ENCODE results near the gene PFKL. TPM values are rescaled to one million over a fixed set of nuclear protein-coding genes. Genes with fewer than 3 reads are reported as not detected.

PFKL gene
- total RNA-seq, 1 experiment from 2014 or later = 134 TPM

DNA sequence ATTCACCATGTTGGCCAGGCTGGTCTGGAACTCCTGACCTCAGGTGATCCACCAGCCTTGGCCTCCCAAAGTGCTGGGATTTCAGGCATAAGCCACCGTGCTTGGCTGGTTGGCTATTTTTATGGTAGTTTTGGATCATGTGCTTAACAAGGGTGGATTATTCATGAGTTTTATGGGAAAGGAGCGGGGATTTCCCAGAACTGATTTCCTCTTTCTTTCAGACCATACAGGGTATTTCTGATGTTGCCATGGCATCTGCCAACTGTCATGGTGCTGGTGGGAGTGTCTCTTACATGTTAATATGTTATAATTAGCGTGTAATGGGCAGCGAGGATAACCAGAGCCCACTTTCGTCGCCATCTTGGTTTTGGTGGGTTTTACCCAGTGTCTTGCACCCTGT lies 56.8 kb downstream of the PFKL start:
- ChIA-PET CTCF (no interaction called here), POLR2A (no interaction called here)
- Mint-ChIP-seq H3K4me1 (no peaks in the 10 kb centered on the region), H3K27ac (no peak overlapping the region), H3K36me3 (peaks cover 3% of the 10 kb centered on the region; the same call in 1 of the 2 replicates), H3K27me3 (ENCODE audit: low read depth) (peaks cover 7% of the 10 kb centered on the region), H3K4me3 (no peak overlapping the region), H3K9me3 (peaks cover 13% of the 10 kb centered on the region)
- DNase-seq (ENCODE audit: low spot score) = no peak
- ATAC-seq = no peak
- TF ChIP-seq, protein P1, sequence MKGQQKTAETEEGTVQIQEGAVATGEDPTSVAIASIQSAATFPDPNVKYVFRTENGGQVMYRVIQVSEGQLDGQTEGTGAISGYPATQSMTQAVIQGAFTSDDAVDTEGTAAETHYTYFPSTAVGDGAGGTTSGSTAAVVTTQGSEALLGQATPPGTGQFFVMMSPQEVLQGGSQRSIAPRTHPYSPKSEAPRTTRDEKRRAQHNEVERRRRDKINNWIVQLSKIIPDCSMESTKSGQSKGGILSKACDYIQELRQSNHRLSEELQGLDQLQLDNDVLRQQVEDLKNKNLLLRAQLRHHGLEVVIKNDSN (CRISPR knock-in tag; IDR thresholded peaks at IDR 0.05) = no peak
- no peak for TF ChIP-seq GRHL2 (CRISPR knock-in tag; IDR thresholded peaks at IDR 0.05; ENCODE audit: insufficient replicate concordance, severe bottlenecking)
- TF ChIP-seq, protein P2, sequence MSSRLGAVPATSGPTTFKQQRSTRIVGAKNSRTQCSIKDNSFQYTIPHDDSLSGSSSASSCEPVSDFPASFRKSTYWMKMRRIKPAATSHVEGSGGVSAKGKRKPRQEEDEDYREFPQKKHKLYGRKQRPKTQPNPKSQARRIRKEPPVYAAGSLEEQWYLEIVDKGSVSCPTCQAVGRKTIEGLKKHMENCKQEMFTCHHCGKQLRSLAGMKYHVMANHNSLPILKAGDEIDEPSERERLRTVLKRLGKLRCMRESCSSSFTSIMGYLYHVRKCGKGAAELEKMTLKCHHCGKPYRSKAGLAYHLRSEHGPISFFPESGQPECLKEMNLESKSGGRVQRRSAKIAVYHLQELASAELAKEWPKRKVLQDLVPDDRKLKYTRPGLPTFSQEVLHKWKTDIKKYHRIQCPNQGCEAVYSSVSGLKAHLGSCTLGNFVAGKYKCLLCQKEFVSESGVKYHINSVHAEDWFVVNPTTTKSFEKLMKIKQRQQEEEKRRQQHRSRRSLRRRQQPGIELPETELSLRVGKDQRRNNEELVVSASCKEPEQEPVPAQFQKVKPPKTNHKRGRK (CRISPR knock-in tag; IDR thresholded peaks at IDR 0.05; ENCODE audit: borderline replicate concordance) = no peak
- no peak for TF ChIP-seq ETV6 (CRISPR knock-in tag; IDR thresholded peaks at IDR 0.05)
- no peak for TF ChIP-seq ZNF423 (CRISPR knock-in tag; IDR thresholded peaks at IDR 0.05)
- TF ChIP-seq, protein P3, sequence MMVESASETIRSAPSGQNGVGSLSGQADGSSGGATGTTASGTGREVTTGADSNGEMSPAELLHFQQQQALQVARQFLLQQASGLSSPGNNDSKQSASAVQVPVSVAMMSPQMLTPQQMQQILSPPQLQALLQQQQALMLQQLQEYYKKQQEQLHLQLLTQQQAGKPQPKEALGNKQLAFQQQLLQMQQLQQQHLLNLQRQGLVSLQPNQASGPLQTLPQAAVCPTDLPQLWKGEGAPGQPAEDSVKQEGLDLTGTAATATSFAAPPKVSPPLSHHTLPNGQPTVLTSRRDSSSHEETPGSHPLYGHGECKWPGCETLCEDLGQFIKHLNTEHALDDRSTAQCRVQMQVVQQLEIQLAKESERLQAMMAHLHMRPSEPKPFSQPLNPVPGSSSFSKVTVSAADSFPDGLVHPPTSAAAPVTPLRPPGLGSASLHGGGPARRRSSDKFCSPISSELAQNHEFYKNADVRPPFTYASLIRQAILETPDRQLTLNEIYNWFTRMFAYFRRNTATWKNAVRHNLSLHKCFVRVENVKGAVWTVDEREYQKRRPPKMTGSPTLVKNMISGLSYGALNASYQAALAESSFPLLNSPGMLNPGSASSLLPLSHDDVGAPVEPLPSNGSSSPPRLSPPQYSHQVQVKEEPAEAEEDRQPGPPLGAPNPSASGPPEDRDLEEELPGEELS (CRISPR knock-in tag; IDR thresholded peaks at IDR 0.05) = no peak
- TF ChIP-seq ZNF121 (CRISPR knock-in tag; IDR thresholded peaks at IDR 0.05) = no peak
- TF ChIP-seq, protein P4, sequence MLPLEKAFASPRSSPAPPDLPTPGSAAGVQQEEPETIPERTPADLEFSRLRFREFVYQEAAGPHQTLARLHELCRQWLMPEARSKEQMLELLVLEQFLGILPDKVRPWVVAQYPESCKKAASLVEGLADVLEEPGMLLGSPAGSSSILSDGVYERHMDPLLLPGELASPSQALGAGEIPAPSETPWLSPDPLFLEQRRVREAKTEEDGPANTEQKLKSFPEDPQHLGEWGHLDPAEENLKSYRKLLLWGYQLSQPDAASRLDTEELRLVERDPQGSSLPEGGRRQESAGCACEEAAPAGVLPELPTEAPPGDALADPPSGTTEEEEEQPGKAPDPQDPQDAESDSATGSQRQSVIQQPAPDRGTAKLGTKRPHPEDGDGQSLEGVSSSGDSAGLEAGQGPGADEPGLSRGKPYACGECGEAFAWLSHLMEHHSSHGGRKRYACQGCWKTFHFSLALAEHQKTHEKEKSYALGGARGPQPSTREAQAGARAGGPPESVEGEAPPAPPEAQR (CRISPR knock-in tag; IDR thresholded peaks at IDR 0.05) = no peak
- TF ChIP-seq NR3C1 (CRISPR knock-in tag; conservative IDR thresholded peaks at IDR 0.05; ENCODE audit: low read depth) = no peak
- TF ChIP-seq SOX15 (CRISPR knock-in tag; IDR thresholded peaks at IDR 0.05) = no peak
- TF ChIP-seq, protein P5, sequence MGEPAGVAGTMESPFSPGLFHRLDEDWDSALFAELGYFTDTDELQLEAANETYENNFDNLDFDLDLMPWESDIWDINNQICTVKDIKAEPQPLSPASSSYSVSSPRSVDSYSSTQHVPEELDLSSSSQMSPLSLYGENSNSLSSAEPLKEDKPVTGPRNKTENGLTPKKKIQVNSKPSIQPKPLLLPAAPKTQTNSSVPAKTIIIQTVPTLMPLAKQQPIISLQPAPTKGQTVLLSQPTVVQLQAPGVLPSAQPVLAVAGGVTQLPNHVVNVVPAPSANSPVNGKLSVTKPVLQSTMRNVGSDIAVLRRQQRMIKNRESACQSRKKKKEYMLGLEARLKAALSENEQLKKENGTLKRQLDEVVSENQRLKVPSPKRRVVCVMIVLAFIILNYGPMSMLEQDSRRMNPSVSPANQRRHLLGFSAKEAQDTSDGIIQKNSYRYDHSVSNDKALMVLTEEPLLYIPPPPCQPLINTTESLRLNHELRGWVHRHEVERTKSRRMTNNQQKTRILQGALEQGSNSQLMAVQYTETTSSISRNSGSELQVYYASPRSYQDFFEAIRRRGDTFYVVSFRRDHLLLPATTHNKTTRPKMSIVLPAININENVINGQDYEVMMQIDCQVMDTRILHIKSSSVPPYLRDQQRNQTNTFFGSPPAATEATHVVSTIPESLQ (CRISPR knock-in tag; IDR thresholded peaks at IDR 0.05) = no peak
- TF ChIP-seq SMAD4 (CRISPR knock-in tag; IDR thresholded peaks at IDR 0.05) = no peak
- TF ChIP-seq ATF1 (CRISPR knock-in tag; IDR thresholded peaks at IDR 0.05) = no peak
- TF ChIP-seq ZNF317 (CRISPR knock-in tag; IDR thresholded peaks at IDR 0.05; ENCODE audit: borderline replicate concordance, low read depth) = no peak
- no peak for TF ChIP-seq MXD4 (CRISPR knock-in tag; IDR thresholded peaks at IDR 0.05; ENCODE audit: borderline replicate concordance)

DNA sequence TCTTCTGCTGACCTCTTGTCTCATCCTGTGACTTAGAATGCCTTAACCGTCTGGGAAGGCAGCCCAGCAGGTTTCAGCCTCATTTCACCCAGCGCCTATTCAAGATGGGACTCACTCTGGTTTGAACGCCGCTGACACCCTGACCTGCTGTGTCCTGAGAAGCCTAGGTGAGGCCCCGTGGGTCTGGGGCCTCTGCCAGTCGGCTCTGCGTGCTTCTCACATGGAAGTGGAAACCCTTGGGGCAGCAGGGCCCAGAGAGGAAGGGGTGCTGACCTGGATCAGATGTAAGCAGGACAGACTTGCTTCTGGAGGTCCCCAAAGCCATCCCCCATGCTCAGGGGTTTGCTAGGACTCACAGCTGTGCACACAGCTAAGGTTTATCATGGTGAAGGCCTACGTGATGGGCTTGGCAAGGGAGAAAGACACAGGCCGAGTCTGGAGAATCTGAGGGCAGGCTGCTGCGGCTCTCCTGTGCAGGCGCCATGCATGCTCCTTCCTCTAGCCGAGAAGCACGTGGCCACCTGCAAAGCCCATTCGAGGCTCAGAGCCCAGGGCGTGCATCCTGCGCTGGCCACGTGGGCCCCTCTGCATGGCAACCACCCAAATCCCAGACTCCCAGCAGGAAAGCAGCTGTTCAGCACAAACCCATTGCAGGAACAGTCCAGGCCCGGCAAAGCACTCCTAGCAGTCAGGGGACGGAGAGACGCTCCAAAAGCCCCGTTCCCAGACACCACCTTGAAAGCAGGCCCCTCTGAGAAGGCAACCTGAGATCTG lies 57.4 kb downstream of the PFKL start:
- no peak for DNase-seq (ENCODE audit: low spot score)
- Mint-ChIP-seq H3K27me3 (ENCODE audit: low read depth) (peaks cover 7% of the 10 kb centered on the region; the same call in 1 of the 2 replicates), H3K27ac (no peak overlapping the region), H3K4me1 (no peaks in the 10 kb centered on the region), H3K36me3 (peaks cover 3% of the 10 kb centered on the region; the same call in 1 of the 2 replicates), H3K9me3 (peaks cover 13% of the 10 kb centered on the region), H3K4me3 (no peak overlapping the region)
- CTCF ChIA-PET = interaction anchor here (1.1 kb wide), 1 partner anchor 12 kb away, joined by 4 read pairs; no protein-coding TSS in a partner anchor
- ATAC-seq = no peak
- POLR2A ChIA-PET = no interaction called here
- TF ChIP-seq, protein P6, sequence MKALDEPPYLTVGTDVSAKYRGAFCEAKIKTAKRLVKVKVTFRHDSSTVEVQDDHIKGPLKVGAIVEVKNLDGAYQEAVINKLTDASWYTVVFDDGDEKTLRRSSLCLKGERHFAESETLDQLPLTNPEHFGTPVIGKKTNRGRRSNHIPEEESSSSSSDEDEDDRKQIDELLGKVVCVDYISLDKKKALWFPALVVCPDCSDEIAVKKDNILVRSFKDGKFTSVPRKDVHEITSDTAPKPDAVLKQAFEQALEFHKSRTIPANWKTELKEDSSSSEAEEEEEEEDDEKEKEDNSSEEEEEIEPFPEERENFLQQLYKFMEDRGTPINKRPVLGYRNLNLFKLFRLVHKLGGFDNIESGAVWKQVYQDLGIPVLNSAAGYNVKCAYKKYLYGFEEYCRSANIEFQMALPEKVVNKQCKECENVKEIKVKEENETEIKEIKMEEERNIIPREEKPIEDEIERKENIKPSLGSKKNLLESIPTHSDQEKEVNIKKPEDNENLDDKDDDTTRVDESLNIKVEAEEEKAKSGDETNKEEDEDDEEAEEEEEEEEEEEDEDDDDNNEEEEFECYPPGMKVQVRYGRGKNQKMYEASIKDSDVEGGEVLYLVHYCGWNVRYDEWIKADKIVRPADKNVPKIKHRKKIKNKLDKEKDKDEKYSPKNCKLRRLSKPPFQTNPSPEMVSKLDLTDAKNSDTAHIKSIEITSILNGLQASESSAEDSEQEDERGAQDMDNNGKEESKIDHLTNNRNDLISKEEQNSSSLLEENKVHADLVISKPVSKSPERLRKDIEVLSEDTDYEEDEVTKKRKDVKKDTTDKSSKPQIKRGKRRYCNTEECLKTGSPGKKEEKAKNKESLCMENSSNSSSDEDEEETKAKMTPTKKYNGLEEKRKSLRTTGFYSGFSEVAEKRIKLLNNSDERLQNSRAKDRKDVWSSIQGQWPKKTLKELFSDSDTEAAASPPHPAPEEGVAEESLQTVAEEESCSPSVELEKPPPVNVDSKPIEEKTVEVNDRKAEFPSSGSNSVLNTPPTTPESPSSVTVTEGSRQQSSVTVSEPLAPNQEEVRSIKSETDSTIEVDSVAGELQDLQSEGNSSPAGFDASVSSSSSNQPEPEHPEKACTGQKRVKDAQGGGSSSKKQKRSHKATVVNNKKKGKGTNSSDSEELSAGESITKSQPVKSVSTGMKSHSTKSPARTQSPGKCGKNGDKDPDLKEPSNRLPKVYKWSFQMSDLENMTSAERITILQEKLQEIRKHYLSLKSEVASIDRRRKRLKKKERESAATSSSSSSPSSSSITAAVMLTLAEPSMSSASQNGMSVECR (CRISPR knock-in tag; IDR thresholded peaks at IDR 0.05; ENCODE audit: borderline replicate concordance) = no peak
- TF ChIP-seq, protein P7, sequence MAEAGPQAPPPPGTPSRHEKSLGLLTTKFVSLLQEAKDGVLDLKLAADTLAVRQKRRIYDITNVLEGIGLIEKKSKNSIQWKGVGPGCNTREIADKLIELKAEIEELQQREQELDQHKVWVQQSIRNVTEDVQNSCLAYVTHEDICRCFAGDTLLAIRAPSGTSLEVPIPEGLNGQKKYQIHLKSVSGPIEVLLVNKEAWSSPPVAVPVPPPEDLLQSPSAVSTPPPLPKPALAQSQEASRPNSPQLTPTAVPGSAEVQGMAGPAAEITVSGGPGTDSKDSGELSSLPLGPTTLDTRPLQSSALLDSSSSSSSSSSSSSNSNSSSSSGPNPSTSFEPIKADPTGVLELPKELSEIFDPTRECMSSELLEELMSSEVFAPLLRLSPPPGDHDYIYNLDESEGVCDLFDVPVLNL (CRISPR knock-in tag; IDR thresholded peaks at IDR 0.05; ENCODE audit: borderline replicate concordance, low read depth) = no peak
- TF ChIP-seq, protein P8, sequence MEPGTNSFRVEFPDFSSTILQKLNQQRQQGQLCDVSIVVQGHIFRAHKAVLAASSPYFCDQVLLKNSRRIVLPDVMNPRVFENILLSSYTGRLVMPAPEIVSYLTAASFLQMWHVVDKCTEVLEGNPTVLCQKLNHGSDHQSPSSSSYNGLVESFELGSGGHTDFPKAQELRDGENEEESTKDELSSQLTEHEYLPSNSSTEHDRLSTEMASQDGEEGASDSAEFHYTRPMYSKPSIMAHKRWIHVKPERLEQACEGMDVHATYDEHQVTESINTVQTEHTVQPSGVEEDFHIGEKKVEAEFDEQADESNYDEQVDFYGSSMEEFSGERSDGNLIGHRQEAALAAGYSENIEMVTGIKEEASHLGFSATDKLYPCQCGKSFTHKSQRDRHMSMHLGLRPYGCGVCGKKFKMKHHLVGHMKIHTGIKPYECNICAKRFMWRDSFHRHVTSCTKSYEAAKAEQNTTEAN (CRISPR knock-in tag; IDR thresholded peaks at IDR 0.05) = no peak
- no peak for TF ChIP-seq ZNF317 (CRISPR knock-in tag; IDR thresholded peaks at IDR 0.05; ENCODE audit: borderline replicate concordance, low read depth)

Measured in WTC11 (cell line).